GM18520 (cell line): ENCODE results near the gene ZNF831.

Source experiments
- ATAC-seq: cut with Tn5 transposase; IDR thresholded peaks from one replicate; pipeline ENCODE4 v1.9.1; 2021; ENCODE audit not compliant: unreplicated experiment

ZNF831 gene

DNA sequence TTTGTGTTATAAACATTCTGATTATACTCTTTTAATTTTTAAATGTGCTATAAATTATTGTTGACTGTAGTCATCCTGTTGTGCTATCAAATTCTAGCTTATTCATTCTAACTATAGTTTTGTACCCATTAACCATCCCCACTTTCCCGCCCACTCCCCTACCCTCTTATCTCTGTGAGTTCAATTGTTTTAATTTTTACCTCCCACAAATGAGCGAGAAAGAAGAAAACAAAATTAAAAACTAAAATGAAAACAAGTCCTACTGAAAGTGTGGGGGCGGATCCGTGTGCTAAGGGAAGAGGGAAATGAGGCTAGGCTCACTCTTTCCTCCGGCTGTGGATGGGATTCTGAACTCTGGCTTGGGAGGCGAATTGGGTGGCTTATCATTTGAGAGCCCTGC is 6.6 kb upstream of the ZNF831 start:
- no peak for ATAC-seq

DNA sequence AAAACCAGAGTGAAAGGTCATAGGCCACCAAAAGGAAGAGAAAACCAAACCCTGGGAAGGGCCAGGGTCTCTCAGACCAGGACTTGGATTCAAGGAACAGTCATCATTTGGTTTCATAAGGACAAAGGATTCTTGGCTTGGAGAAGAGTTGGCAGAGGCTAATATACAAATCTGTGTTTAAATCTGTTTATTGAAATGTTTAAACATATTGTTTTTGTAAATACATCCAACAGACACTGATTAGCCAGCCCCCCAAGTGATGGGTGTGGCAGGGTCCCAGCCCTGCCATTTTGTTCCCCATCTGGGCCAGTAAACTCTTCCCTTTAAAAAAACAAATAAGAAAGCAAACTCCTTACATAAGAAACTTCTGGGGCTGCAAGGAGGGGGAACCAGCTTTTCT is 6.1 kb upstream of the ZNF831 start:
- ATAC-seq = no peak

DNA sequence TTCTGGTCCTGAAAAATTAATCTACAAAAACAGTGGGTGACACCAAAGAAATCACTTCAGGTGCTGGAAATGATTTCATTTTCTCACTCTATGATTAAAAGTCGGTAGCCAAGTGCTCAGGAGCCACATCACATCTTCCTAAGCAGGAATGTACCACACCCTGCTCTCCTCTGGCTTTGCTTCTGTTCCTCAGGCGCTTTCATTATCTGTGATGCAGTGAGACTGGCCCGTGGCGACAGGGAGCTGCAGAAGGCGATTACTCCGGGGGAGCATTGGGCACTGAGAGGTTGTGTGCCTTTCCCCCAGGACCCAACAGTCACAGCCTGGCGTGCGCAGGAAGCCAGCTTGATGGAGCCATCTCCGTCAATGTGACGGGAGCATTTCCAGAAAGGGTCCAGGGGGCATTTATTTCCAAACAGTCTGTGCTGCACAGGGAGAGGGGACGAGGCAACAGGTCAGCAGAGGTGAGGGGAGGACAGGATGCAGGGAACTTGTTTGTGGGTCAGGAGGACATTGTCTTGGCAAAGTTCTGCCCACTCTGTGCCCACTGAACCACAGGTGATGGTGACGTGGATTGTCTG is 5.6 kb upstream of the ZNF831 start:
- no peak for ATAC-seq

DNA sequence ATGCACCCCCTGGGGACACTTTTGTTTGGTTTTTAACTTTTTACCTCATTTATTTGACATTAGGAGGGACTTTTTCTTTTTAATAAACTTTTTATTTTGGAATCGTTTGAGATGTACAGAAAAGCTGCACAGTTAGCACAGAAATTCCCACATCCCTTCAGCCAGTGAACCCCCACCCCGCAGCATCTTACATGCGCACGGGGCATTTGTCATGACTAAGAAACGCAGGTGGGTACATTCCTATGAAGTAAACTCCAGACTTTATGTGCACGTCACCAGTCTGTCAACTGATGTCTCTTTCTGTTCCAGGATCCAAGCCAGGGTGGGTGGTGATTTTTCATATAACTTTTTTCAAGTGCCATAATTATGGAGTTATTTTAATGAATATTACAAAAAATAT is 4.9 kb upstream of the ZNF831 start:
- no peak for ATAC-seq

DNA sequence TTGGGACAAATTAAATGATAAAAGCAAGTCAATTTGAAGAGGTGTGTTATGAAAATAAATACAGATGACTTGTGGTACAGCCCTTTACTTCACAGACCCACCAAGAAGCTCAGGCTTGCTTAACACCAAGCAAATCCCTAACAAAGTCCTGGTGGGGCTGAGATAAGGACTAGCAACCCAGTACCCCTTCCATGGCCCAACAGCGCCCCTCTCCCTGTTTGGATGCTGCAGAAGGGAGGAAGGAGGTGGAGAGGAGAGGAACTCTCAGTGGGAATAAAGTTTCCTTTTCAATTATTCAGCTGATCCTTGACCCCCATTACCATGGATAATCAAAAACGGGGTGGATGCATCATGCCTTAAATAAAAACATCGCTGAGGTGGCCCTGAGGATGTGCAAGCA is 4.5 kb upstream of the ZNF831 start:
- ATAC-seq = no peak

DNA sequence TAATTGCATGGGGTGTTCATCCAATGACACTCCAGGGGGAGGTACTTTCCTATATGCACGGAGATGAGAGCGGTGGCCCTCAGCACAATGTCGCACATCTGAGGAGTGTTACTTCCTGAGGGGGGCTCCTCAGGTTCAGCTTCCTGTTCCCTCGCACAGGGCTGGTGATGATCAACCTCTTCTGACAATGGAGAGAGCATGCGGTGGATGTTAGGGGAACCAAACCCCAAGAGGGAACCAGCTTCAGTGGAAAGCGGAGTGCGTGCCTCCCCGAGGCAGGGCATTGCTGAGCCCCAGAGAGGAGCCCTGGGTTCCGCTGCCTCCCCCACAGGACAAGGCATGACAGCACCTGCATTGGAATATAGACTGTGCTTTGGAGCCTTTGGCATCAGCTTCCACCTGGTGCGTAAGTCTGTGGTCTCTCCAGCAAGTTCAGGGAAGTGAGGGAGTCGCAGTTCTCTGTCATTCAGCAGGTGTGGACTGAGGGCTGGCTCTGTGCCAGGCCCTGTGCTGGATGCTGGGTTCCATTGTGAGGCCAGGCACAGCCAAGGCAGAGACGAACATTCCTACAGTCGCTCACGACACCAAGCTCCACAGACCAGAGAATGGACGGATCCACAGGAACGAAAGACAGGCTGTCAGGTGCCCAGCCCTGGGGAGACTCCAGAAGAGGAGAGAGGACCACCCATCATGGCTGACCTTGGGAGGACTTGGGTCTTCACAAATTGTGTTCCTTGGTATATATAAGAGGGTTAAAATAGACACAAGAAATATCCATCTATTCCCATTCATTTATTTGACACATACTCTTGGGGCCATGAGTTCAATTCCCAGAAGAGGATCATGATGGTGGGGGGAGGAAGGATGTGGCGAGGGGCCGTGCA is 3.9 kb upstream of the ZNF831 start:
- no peak for ATAC-seq

- ATAC-seq = no peak
Measured at GRCh38 chr20:59160389-59161115, 3.1 kb upstream of the ZNF831 start.

DNA sequence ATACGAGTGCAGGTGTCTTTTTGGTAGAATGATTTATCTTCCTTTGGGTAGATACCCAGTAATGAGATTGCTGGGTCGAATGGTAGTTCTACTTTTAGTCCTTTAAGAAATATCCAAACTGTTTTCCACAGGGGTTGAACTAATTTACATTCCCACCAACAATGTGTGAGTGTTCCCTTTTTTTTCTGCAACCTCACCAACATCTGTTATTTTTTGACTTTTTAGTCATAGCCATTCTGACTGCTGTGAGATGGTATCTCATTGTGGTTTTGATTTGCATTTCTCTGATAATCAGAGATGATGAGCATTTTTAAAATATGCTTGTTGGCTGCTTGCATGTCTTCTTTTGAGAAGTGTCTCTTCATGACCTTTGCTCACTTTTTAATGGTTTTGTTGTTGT is 1.9 kb upstream of the ZNF831 start:
- no peak for ATAC-seq

GRCh38 chr20:59164686-59165391 is 1.2 kb downstream of the ZNF831 start:
- no peak for ATAC-seq

- no peak for ATAC-seq
Measured at GRCh38 chr20:59165396-59165795, 1.8 kb downstream of the ZNF831 start.

- ATAC-seq = no peak
Measured at GRCh38 chr20:59165891-59166709, 2.5 kb downstream of the ZNF831 start.

DNA sequence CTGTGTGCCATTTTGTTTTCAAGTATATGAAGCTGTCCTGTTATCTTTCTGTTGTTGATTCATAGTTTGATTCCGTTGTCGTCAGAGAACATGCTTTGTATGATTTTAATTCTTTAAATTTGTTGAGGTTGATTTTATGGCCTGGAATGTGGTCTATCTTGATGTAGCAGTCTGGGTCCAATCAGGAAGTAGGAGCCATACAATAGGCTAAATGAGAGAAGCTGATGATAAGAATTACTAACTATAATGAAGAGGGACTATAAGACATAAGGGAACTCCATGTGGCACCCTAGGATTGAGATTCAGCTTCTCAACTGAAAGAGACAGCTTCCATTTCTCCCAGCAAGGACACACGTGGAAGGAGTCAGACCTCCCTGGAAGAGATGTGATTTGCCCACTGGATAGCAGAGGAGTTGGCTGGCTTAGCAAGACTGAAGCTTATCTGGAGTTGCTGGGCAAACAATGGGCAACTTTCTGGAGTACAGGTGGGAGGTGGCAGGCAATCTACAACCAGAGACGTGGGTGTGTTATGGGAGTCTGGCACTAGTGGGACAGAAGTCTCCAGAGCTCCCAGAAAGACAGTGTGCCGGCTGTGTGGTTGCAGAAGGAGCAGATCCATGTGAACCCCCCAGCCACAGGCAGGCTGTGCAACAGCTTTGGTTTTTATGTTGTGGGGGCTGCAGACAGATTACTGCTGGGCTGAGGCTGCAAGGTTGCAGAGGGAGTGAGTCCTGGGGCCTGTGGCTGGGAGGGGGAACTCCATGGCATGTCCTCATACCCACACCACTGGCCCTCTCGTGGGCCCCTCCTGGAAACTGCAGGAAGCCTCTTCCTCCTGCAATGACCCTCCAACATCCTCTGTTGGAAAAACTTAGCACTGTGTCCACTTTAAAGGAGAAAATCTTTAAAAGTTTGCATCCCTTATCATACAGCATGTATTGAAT is 7.1 kb downstream of the ZNF831 start:
- no peak for ATAC-seq

DNA sequence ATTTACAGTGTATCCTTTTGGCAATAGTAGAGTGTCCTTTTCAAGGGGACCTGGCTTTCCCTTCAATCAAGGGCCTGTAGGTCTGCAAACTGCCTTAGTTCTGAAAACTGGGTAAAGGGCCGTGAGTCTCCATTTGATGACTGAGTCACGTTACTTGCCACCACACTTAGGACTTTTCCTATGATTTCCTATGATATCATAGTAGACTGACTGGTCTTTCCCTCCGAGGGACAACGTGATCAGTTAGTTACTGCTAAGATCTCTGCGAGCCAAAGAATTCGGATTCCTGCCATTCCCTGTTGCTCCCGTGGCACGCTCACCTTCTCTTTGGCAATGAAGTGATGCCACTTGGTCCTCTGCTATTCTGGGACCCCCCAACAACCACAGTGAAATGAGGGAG is 8.4 kb downstream of the ZNF831 start:
- no peak for ATAC-seq

- ATAC-seq = no peak
Measured at GRCh38 chr20:59173938-59174491, 10.4 kb downstream of the ZNF831 start.

DNA sequence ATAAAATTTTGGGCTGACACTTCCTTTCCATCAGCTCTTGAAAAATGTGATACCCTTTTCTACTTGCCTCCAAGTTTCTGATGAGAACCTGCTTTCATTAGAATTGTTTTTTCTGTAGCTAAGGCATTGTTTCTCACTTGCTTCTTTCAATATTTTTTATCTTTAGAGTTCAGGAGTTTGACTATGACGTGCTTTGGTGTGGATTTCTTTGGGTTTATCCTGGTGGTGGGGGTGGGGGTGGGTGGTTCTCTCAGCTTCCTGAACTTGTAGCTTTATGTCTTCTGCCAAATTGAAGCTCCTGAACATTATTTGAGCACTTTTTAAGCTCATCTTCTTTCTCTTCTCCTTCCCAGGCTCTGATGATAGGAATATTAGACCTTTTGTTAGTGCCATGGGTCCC is 11.4 kb downstream of the ZNF831 start:
- no peak for ATAC-seq

- no peak for ATAC-seq
Measured at GRCh38 chr20:59175861-59176260, 12.2 kb downstream of the ZNF831 start.

GRCh38 chr20:59176812-59177211 is 13.2 kb downstream of the ZNF831 start:
- no peak for ATAC-seq

- ATAC-seq = peak; percentile 57
Measured at GRCh38 chr20:59177266-59178250, 13.9 kb downstream of the ZNF831 start.
